HG03575 (cell line): ENCODE results near the gene HCN2.

ENCODE experiments used
- ATAC-seq: cut with Tn5 transposase; IDR thresholded peaks from one replicate; pipeline ENCODE4 v1.9.1; 2021; ENCODE audit not compliant: unreplicated experiment, insufficient number of reproducible peaks, low FRiP score; ENCODE audit errors: extremely low read depth

Gene HCN2

DNA sequence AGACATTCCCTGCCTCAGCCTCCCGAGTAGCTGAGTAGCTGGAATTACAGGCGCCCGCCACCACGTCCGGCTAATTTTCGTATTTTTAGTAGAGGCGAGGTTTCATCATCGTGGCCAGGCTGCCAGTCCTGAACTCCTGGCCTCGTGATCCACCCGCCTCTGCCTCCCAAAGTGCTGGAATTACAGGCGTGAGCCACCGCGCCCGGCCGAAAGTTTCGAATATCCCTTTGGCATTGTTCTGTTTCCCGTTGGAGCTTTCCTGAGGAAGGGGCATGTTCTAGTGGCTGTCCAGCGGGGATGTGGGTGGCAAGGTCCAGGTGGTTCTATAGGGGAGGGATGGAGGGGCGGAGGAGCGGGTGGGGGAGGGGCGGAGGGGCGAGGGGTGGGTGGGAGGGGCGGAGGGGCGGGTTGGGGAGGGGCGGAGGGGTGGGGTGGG, 19.4 kb upstream of the HCN2 start:
- ATAC-seq = no peak

DNA sequence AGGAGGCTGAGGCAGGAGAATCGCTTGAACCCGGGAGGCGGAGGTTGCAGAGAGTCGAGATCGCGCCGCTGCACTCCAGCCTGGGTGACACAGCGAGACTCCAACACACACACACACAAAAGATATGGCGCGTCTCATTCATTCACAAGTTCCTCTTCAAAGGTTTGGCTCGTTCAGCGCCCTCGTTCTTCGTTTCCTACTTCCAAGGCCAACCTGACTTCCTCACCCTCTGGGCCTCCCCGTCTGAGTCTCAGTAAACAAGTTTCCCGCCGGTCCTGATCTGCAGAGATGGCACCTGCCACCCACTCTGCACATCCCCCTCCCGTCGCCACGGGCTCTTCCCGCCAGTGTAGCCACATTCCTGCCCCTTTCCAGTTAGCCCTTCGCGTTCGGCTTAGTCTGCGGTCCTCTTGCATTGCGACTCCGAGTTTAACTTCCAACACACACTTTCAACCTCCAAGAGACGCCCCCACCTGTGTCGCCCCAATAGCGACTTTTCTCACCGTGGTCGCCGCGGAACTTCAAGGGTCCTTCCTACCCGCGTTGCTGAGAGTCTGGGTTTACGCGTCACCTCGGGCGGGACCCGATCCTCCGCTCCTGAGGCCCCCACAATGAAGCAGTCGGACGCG, 18.6 kb upstream of the HCN2 start:
- ATAC-seq = no peak

DNA sequence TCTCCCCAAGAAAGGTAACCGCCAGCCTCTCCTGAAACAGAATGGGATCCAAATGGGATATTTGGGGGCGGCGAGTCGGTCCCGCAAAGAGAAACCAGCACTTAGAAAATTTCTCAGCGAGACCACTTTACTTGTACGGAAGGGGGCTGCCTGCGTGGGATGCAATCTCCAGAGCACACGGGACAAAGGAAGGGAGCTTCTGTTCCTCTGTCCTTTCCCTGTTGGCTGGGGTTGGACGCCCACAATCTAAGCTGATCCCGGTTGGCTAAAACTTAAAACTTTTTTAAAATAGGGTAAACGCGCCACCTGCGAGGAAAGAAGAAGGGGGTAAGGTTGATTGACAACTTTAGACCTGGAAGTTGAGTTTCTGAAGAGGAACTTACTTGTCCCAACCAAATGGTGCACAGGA, 18.1 kb upstream of the HCN2 start:
- ATAC-seq = no peak

DNA sequence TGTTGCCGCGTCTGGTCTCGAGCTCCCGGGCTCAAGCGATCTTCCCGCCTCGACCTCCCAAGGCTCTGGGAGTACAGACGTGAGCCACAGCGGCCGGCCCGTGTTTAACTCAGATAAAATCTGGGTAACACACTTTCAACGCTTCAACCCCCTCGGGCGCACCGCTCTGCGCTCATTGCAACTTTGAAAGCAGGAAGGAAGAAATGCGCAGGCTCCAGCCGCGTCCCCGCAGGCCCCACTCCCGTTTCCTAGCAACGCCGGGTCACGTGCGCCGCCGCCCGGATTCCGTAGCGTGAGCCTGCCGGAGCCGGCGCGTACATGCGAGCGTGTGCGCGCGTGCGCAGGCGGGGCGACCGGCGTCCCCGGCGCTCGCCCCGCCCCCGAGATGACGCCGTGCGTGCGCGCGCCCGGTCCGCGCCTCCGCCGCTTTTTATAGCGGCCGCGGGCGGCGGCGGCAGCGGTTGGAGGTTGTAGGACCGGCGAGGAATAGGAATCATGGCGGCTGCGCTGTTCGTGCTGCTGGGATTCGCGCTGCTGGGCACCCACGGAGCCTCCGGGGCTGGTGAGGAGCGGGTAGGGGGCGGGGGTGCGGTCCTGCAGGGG, 17.4 kb upstream of the HCN2 start, which contains the start of gene BSG:
BSG (plus strand) TSS at position 457 of the 603 bp plus-strand sequence; CDS start at position 496, 39 bp downstream.
- ATAC-seq = peak; percentile 70

DNA sequence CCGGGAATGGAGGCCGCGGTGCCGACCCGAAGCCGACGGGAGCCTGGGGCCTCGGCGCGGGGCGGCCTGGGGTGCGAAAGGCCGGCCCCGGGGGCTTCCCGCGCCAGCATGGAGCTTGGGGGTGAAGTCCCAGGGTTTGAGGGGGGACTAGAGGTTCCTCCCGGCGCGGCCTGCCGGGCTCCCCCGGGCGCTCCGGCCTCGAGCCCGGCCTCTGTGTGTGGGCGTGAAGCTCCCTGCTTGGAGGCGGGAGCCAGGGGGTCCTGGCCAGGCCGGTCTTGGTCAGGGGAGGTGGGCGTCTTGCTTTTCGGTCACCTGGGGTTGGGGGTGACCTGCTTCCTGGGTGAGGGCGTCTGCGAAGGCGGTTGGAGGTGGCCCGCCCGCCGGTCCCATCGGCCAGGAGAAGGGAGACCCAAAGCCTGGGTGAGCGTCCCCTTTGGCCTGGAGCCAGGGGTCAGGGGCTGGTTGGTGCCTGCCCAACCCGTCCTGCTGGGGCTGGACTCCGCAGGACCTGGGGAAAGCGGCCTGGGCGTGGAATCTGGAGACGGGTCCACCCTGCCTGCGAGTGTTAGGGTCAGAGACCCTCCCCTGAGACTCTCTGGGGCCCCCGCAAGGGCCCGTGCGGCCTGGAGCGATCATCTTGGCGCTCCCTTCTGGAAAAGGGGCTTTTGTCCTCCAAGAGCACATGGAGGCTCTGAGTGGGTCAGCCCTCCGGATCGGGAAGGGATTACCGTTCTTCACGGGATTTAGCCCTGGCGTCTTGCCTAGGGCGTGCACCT, 16.8 kb upstream of the HCN2 start:
- no peak for ATAC-seq

DNA sequence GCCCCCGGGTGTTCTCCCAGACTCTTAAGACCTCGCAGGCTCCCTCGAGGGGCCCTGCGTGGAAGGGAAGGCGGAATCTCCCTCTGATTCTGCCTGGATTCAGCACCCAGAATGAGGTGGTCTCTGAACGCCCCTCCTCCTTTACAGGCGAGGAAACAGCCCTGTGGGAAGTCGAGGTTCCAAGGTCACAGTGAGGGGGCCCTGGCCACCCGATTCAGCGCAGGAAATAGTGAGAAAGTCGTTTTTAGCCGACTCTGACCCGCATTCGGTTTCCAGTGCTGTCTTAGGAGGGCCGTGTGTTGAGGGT, 16.2 kb upstream of the HCN2 start:
- ATAC-seq = no peak

DNA sequence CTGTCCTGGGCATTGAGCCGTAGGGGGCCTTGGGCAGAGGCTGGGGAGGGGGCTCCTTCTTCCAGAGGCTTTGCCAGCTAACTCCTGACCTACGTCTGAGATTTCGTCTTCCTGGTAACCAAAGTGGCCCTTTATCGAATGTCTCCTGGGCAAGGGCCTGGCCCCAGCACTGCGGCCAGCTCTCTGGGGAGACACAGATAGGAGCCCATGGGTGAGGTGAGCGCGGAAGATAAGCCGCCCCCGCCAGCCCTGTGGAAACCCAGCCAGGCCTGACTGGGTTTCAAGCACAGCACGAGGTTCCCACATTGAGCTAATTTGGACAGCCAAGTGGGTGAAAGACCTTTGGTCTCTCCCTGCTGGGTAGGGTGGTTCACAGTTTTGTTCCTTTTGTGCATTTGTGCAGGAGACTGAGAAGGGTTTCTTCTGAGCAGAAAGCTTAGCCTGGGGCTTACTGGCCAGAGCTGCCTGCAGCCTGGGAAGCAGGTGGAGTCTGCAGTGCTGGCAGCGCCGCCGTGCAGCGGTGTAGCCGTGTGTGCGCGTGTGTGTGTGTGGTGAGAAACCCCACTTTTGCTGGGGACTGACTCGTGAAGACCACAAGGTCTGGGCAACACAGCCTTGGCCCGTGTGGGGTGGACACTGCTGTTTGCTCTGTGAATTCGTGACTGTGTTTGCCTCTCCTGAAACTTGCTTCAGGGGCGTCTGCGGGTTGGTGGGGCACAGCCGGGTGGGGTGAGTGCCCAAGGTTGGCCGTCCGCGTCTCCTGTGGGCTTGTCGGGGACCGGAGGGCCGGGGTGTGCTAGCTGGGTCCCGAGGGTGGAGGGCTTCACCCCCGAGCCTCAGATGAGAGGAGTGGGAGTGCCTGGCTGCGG, 14.8 kb upstream of the HCN2 start:
- ATAC-seq = no peak

DNA sequence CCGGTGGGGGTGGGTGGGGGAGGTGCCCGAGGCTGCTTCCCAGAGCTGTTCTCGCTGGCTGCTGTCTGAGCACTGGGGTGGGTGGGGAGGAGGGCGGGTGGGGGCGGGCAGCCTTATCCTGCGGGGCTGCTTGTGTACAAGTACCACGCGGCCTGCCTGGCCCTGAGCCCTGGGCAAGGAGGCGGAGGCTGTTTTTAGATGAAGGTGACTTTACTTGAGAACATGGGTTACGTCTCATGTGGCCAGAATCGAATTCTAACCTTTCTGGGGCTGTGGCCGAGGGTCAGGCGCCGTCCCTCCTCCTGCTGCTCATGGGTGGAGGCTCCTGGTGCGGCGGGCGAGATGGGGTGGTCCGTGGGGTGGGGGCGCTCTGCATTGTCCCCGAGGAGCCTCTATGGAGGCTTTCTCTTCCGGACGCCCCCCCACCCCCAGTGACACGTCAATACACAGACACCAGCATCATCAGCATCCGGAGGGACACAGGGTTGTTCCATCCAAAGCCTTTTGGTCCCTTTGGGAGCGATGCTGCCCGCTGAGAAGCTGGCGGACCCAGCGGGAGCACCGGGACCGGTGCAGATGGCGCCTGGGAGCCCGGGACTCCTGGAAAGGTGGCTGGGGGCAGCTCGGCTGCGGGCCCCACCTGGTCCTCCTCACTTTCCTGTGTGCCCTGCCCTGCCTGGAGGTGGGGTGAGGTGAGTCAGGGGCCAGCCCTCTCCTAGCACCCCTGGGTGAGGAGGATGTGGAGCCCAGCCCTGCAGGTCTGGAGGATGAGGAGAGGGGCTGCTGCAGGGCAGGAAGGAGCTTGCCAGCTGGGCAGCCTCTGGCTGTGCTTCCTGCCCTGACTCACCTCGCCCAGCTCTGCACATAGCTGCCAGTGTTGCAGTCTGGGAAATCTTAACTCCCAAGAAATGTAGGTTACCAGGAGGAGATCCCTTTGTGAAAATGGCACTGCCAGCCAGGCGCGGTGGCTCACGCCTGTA, 13.9 kb upstream of the HCN2 start:
- no peak for ATAC-seq

DNA sequence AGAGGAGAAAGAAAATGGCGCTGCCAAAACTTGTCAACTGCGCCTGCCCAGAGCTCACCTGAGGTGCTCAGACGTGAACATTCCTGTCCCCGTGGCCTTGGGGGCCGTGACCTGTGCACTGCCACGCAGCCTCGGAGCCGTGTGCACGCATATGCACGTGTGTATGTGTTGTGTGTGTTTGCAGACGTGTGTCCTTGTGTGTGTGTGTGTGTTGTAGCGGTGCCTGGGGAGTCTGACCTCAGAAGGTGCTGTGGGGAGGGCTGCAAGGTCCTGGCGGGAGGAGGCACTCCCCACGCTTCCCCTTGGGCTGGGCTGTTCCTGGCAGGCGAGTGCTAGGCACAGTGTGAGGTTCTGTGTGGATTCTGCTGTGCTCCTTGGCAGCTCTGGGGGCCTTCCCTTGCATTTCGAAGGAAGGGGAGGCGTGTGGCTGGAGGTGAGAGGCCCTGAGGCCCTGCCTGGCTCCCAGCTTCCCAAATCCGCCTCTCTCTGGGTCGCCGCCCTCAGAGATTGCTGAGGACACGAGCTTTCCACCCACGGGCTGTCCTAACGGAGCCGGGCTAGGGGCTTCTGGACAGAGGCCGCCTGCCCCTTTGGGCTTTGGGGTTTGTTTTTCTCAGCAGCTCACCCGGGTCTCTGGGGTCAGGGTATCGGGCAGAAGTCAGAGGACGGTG, 12.8 kb upstream of the HCN2 start:
- ATAC-seq = no peak

DNA sequence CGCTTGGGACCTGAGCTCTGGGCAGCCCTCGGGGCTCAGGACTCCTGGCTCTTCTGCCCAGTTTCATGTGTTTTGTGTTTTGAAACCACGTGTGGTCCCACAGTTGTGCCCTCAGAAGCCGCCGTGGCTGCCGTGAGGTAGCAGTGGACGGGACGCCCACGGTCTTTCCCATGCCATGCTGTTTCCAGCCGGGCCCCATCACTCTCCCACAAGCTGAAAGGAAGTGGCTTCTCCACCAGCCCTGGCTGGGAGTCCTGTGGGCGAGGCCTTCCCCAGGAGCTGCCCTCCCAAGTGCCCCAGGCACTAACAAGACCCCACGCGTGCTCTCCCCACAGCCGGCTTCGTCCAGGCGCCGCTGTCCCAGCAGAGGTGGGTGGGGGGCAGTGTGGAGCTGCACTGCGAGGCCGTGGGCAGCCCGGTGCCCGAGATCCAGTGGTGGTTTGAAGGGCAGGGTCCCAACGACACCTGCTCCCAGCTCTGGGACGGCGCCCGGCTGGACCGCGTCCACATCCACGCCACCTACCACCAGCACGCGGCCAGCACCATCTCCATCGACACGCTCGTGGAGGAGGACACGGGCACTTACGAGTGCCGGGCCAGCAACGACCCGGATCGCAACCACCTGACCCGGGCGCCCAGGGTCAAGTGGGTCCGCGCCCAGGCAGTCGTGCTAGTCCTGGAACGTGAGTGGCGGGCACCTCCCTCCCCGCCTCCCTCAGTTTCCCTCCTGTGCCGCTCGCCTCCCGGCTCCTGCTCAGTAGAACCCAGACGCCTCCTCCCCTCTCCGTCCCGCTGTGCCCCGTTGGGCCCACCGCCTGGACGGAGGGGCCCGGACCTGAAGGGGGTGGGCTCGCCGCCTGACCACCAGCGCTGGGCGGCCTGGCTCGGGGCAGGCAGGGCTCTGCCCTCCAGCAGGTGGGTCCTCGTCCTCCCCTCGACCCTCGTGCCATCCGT, 12.0 kb upstream of the HCN2 start:
- no peak for ATAC-seq

DNA sequence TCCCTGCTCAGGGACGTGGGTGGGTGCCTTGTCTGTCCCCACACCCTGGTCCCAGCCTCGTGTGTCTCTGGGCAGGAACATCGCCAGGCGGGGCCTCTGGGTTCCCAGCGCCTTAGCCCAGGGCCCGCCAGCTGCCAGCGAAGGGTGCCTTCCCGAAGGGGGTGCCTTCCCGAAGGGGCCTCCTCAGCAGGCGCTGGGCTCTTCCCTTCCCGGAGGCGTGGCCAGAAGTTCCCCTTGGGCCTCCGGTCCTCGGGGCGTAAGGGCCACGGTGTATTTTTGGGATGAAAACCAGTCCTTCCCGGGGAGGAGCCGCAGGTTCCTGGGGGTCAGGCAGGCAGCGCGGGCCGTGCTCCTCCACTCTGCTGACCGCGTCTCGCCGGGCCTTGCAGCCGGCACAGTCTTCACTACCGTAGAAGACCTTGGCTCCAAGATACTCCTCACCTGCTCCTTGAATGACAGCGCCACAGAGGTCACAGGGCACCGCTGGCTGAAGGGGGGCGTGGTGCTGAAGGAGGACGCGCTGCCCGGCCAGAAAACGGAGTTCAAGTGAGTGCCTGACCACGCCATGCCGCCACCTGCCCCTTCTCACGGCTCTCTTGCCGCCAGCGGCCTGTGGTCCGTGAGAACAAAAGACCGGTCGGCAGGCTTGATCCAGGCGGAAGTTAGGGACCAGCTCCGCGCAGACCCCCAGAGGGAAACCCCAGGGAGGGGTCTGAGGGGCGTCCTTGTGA, 10.4 kb upstream of the HCN2 start:
- ATAC-seq = no peak

DNA sequence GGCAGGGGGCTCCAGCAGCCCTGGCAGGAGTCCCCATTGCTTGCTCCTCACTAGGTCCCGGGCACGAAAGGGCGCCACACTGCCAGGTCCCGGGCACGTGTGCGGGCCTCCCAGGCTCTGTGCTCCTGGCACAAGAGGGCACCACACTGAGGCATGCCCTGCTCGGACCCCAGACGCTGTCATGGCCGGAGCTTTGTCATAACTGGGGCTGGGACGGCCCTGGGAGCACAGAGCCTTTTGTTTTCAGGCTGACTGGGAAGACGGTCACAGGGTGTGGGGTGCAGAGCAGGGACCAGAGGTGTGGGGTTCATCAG, 9.9 kb upstream of the HCN2 start:
- no peak for ATAC-seq

DNA sequence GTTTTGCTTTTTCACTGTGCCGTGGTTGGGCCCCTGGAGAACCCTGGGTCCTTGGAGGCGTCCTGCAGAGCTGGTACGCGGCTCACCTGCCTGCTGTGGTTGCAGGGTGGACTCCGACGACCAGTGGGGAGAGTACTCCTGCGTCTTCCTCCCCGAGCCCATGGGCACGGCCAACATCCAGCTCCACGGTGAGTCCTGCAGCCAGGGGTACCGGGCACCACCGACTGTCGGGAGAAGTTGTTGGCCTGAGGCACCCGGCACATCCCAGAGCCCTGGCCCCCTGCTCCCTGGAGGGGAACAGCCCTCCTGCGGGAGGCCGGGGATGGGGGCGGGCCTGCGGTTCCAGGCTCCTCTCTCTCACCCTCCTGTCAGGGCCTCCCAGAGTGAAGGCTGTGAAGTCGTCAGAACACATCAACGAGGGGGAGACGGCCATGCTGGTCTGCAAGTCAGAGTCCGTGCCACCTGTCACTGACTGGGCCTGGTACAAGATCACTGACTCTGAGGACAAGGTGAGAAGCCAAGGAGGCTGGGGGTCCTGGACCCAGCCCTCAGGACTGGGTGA, 9.3 kb upstream of the HCN2 start:
- no peak for ATAC-seq

DNA sequence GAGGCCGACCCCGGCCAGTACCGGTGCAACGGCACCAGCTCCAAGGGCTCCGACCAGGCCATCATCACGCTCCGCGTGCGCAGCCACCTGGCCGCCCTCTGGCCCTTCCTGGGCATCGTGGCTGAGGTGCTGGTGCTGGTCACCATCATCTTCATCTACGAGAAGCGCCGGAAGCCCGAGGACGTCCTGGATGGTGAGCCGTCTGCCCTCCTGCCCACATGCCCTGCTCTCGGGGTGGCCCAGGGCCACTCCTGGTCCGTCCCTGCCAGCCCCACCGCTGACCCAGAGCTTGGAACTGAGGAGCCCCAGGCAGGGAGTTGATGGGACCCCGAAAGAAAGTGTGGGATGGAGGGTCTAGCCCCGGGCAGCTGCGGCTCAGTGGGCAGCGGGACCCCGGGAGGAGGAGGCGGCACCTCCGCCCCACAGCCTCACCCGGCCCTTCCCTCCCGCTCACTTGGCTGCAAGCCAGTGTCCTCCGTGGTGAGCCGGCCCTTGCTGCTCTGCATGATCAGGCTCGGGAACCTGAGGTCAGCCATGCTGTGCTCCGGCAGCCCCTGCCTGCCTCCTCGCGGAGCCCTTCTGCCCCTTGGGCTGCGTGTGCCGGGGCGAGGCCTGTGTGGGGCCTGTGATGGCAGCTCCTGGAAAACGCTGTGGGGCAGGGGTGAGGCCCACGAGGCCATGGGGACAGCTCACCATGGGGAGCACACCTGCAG, 8.1 kb upstream of the HCN2 start:
- ATAC-seq = no peak

DNA sequence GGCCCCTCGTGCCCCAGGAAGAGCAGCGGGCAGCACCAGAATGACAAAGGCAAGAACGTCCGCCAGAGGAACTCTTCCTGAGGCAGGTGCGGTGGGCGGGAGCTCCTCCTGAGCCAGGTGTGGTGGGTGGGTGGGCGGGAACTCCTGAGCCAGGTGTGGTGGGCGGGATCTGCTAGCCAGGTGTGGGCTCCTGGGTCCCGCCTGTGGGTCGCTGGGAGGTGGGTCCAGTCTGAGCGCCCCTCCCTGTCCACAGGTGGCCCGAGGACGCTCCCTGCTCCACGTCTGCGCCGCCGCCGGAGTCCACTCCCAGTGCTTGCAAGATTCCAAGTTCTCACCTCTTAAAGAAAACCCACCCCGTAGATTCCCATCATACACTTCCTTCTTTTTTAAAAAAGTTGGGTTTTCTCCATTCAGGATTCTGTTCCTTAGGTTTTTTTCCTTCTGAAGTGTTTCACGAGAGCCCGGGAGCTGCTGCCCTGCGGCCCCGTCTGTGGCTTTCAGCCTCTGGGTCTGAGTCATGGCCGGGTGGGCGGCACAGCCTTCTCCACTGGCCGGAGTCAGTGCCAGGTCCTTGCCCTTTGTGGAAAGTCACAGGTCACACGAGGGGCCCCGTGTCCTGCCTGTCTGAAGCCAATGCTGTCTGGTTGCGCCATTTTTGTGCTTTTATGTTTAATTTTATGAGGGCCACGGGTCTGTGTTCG, 7.0 kb upstream of the HCN2 start:
- no peak for ATAC-seq
